GM21576 (cell line): ENCODE results near the gene GRAP.

ENCODE experiments used
- ATAC-seq: cut with Tn5 transposase; IDR thresholded peaks from one replicate; pipeline ENCODE4 v1.9.1; 2021; ENCODE audit warnings: mild to moderate bottlenecking, moderate library complexity; ENCODE audit not compliant: unreplicated experiment

The GRAP gene

GRCh38 chr17:19019041-19019941 is 27.5 kb downstream of the GRAP start:
- no peak for ATAC-seq

- ATAC-seq: no peak
Observed at GRCh38 chr17:19018600-19018950, 28.2 kb downstream of the GRAP start.

GRCh38 chr17:19017804-19018599 is 28.8 kb downstream of the GRAP start:
- no peak for ATAC-seq

GRCh38 chr17:19017401-19017800 is 29.4 kb downstream of the GRAP start:
- no peak for ATAC-seq

- no peak for ATAC-seq
Observed at GRCh38 chr17:19016881-19017280, 29.9 kb downstream of the GRAP start.

- no peak for ATAC-seq
Observed at GRCh38 chr17:19016297-19016696, 30.5 kb downstream of the GRAP start.

GRCh38 chr17:19015428-19015827 is 31.3 kb downstream of the GRAP start:
- no peak for ATAC-seq

- ATAC-seq: no peak
Observed at GRCh38 chr17:19014628-19015215, 32.0 kb downstream of the GRAP start.

- no peak for ATAC-seq
Observed at GRCh38 chr17:19013806-19014627, 32.7 kb downstream of the GRAP start.

- no peak for ATAC-seq
Observed at GRCh38 chr17:19013226-19013625, 33.5 kb downstream of the GRAP start.

- ATAC-seq: no peak
Observed at GRCh38 chr17:19012171-19013080, 34.3 kb downstream of the GRAP start.

- no peak for ATAC-seq
Observed at GRCh38 chr17:19011581-19011980, 35.2 kb downstream of the GRAP start.

GRCh38 chr17:19010729-19011505 is 35.8 kb downstream of the GRAP start:
- no peak for ATAC-seq

GRCh38 chr17:19009970-19010369 is 36.8 kb downstream of the GRAP start:
- no peak for ATAC-seq

- ATAC-seq: no peak
Observed at GRCh38 chr17:19006698-19007097, 40.1 kb downstream of the GRAP start.

- no peak for ATAC-seq
Observed at GRCh38 chr17:19005789-19006430, 40.8 kb downstream of the GRAP start.

- ATAC-seq: no peak
Observed at GRCh38 chr17:19005137-19005773, 41.5 kb downstream of the GRAP start.
